OCI-LY3 (cell line): ENCODE results near the gene VCAN.

Experiments
- EZH2phosphoT487 ChIP-seq: fragments of 200-600 bp; shearing (Covaris generic); IDR thresholded peaks from 2 replicates; pipeline ENCODE4 v1.6.1; 2018; ENCODE audit warnings: antibody characterized with exemption, mixed run types, low read depth
- TF ChIP-seq, protein P1 (sequence below): fragments of 200-600, 300-600 bp; sonication (generic); IDR thresholded peaks from 2 replicates; pipeline ENCODE4 v1.5.1; 2014; ENCODE audit warnings: antibody characterized with exemption, low read length, low read depth

DNA sequence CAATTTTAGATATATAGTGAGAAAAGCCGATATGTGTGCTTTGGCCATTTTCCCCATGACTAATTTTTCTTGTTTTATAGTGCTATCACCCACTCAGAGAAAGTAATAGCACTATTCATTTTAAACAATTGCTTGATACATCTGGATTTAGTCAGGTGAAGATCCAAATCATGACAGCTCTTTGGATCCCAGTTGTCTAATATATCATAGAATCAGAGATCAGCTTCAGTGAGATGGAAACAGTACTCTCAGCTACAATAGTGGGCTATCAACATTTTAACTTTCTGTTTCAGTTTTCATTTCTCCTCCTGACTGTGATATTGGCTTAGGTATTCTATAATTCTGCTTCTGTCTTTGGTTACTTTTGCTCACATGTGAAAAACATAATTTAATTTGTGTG, 38.7 kb downstream of the VCAN start:
- TF ChIP-seq, protein P1, sequence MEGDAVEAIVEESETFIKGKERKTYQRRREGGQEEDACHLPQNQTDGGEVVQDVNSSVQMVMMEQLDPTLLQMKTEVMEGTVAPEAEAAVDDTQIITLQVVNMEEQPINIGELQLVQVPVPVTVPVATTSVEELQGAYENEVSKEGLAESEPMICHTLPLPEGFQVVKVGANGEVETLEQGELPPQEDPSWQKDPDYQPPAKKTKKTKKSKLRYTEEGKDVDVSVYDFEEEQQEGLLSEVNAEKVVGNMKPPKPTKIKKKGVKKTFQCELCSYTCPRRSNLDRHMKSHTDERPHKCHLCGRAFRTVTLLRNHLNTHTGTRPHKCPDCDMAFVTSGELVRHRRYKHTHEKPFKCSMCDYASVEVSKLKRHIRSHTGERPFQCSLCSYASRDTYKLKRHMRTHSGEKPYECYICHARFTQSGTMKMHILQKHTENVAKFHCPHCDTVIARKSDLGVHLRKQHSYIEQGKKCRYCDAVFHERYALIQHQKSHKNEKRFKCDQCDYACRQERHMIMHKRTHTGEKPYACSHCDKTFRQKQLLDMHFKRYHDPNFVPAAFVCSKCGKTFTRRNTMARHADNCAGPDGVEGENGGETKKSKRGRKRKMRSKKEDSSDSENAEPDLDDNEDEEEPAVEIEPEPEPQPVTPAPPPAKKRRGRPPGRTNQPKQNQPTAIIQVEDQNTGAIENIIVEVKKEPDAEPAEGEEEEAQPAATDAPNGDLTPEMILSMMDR = no peak
- TF ChIP-seq EZH2phosphoT487 = no peak
